Osteoblast (primary cell): Measurements from ENCODE around the gene VGLL4. TPM values are rescaled to one million over a fixed set of nuclear protein-coding genes. Genes with fewer than 3 reads are reported as not detected.

Source experiments
- DNase-seq: peaks from one replicate; pipeline ENCODE4 v3.0.0; 2011; ENCODE audit warnings: low spot score, mixed read lengths; ENCODE audit not compliant: insufficient read length; ENCODE audit errors: missing footprints
- H2AFZ ChIP-seq: 2 replicates; pipeline ENCODE4 v1.6.0; 2011; ENCODE audit warnings: mild to moderate bottlenecking, low read length
- H3K27ac ChIP-seq: 2 replicates; pipeline ENCODE4 v1.5.1; 2011; ENCODE audit warnings: mild to moderate bottlenecking, low read depth, low read length, moderate library complexity
- H3K27me3 ChIP-seq: 2 replicates; pipeline ENCODE4 v1.6.0; 2012; ENCODE audit warnings: mild to moderate bottlenecking, control low read depth, inconsistent platforms, low read length, moderate library complexity; ENCODE audit not compliant: insufficient read depth
- H3K36me3 ChIP-seq: 2 replicates; pipeline ENCODE4 v1.5.1; 2011; ENCODE audit warnings: mild to moderate bottlenecking, low read length, control low read depth, moderate library complexity; ENCODE audit not compliant: insufficient read depth
- H3K4me1 ChIP-seq: 2 replicates; pipeline ENCODE4 v1.5.1; 2011; ENCODE audit warnings: mild to moderate bottlenecking, low read length, control low read depth, moderate library complexity; ENCODE audit not compliant: insufficient read depth
- H3K4me2 ChIP-seq: 2 replicates; pipeline ENCODE4 v1.6.0; 2011; ENCODE audit warnings: mild to moderate bottlenecking, low read length; ENCODE audit not compliant: insufficient read depth
- H3K4me3 ChIP-seq: fragments of 200-600 bp; sonication (generic); 3 replicates; pipeline ENCODE4 v1.5.1; 2012; ENCODE audit warnings: mild to moderate bottlenecking, low read length, inconsistent platforms; ENCODE audit not compliant: insufficient read depth
- H3K79me2 ChIP-seq: 2 replicates; pipeline ENCODE4 v1.6.0; 2012; ENCODE audit warnings: mild to moderate bottlenecking, low read length, control low read depth, inconsistent platforms; ENCODE audit not compliant: insufficient read depth
- H3K9me3 ChIP-seq: 2 replicates; pipeline ENCODE4 v1.5.1; 2011; ENCODE audit warnings: low read depth, low read length, control low read depth
- H4K20me1 ChIP-seq: 2 replicates; pipeline ENCODE4 v1.6.0; 2012; ENCODE audit warnings: mild to moderate bottlenecking, low read length, control low read depth; ENCODE audit not compliant: insufficient read depth
- CTCF ChIP-seq: IDR thresholded peaks from 2 replicates; pipeline ENCODE4 v1.5.1; 2011; ENCODE audit warnings: mild to moderate bottlenecking, low read depth, low read length, moderate library complexity; ENCODE audit errors: extremely low read depth
- total RNA-seq: library from RNA; depleted of rRNA; stranded (reverse); fragments of >200 nt; gene quantifications from 2 replicates; pipeline ENCODE4 v1.2.3, GENCODE V29; 2012

Gene VGLL4
- total RNA-seq, 1 donor, result 68.8 TPM

DNA sequence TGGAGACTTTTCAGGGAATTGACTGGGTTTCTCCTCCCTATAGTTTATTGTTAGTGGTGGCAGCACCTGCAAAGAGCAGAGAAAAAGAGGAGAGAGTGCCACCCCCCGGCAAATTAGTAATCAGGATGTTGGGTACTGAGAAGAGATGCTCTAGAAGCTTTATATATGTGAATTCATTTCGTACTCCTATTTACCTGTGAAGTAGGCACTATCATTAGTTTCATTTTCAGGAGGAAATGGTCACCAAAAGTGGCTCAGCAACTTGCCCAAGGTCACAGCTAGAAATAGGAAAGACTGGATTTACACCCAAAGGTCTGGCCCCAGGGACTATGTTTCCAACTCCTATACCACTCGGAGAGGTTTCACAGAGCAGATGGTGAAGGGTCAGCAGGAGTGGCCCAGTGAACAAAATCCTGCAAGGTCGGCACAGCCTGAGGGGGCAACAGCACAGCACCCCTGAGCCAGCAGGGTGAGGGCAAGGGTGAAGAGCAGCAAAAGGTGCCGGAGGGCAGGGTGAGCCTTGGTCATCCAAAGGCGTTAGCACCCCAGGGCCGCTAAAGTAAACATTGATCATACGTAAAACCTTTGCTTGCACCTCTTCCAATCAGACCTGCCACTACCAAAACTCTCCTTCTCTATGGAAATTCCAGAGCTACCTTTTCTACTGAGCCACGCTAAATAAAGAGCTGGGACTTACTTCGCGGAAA, 23.6 kb downstream of the VGLL4 start:
- H3K9me3 ChIP-seq, result no peaks in the 10 kb centered on the region
- no peak overlapping the region for H3K4me3 ChIP-seq
- H4K20me1 ChIP-seq, result peaks cover 82% of the 10 kb centered on the region
- H3K79me2 ChIP-seq, result peaks cover 100% of the 10 kb centered on the region
- peaks cover 6% of the 10 kb centered on the region for H3K36me3 ChIP-seq
- peaks cover 16% of the 10 kb centered on the region for H3K4me1 ChIP-seq
- no peak overlapping the region for H3K27ac ChIP-seq
- no peak overlapping the region for H2AFZ ChIP-seq
- no peaks in the 10 kb centered on the region for H3K27me3 ChIP-seq
- no peak overlapping the region for H3K4me2 ChIP-seq
- no peak for TF ChIP-seq CTCF
- no peak for DNase-seq

DNA sequence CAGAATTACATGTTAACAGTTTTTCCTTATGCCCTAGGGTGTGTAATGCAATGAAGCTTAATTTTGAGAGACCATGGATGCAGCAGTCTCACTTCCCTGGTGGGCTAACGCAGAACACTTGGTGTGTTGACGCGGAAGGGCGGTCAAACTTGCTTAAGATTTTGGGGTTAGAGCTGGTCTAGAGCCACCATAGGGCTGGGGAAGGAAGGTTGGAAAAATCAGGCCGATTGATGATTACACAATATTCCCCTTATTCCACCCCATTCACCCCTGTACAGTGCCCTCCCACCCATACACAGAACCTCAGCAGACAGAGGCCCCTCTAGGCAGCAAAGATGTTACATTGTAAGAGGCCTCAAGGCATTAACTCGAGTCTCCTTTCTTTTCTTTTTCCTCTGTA, 24.3 kb downstream of the VGLL4 start:
- H3K27ac ChIP-seq, result no peak overlapping the region
- no peak overlapping the region for H2AFZ ChIP-seq
- peaks cover 3% of the 10 kb centered on the region for H3K36me3 ChIP-seq
- no peaks in the 10 kb centered on the region for H3K27me3 ChIP-seq
- peaks cover 12% of the 10 kb centered on the region for H3K4me1 ChIP-seq
- no peak for DNase-seq
- peaks cover 100% of the 10 kb centered on the region for H3K79me2 ChIP-seq
- no peak overlapping the region for H3K4me2 ChIP-seq
- no peak overlapping the region for H3K4me3 ChIP-seq
- no peaks in the 10 kb centered on the region for H3K9me3 ChIP-seq
- TF ChIP-seq CTCF, result no peak
- peaks cover 80% of the 10 kb centered on the region for H4K20me1 ChIP-seq

GRCh38 chr3:11618904-11619303, 24.8 kb downstream of the VGLL4 start:
- DNase-seq, result no peak
- TF ChIP-seq CTCF, result no peak
- H3K4me3 ChIP-seq, result no peak overlapping the region
- H2AFZ ChIP-seq, result no peak overlapping the region
- H4K20me1 ChIP-seq, result peaks cover 76% of the 10 kb centered on the region
- H3K27me3 ChIP-seq, result no peaks in the 10 kb centered on the region
- peaks cover 7% of the 10 kb centered on the region for H3K4me1 ChIP-seq
- no peak overlapping the region for H3K4me2 ChIP-seq
- H3K9me3 ChIP-seq, result no peaks in the 10 kb centered on the region
- peaks cover 100% of the 10 kb centered on the region for H3K79me2 ChIP-seq
- no peak overlapping the region for H3K27ac ChIP-seq
- H3K36me3 ChIP-seq, result peaks cover 3% of the 10 kb centered on the region

DNA sequence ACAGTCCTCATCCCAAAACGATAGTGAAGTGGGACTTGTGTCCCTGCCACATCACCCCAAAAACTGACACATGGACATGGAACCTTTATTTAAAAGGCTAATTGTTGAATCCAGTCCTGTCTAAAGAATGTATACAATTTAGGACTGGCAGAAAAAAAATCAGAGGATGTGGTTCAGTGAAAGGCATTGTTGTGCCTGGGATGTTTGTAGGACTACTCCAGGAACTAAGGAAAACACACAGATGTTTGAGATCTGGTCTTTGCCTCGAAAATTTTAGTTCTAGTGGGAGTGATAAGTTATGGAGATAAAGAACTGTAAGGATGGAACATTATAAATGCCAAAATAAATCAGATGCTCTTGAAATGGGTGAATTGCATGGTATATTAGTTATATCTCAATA, 27.2 kb downstream of the VGLL4 start:
- TF ChIP-seq CTCF, result no peak
- DNase-seq, result peak; percentile 49
- H3K27ac ChIP-seq, result peak overlapping the region; percentile 6
- peaks cover 65% of the 10 kb centered on the region for H4K20me1 ChIP-seq
- H3K9me3 ChIP-seq, result no peaks in the 10 kb centered on the region
- no peak overlapping the region for H2AFZ ChIP-seq
- no peaks in the 10 kb centered on the region for H3K36me3 ChIP-seq
- H3K79me2 ChIP-seq, result peaks cover 100% of the 10 kb centered on the region
- no peaks in the 10 kb centered on the region for H3K27me3 ChIP-seq
- no peak overlapping the region for H3K4me2 ChIP-seq
- H3K4me1 ChIP-seq, result peaks cover 23% of the 10 kb centered on the region
- H3K4me3 ChIP-seq, result no peak overlapping the region
